ENCODE data around the gene CA10. TPM values are rescaled to one million over a fixed set of nuclear protein-coding genes. Genes with fewer than 3 reads are reported as not detected.

The CA10 gene
- total and polyA plus RNA-seq, 2 donors = 0.24 to 2.2 TPM

DNA sequence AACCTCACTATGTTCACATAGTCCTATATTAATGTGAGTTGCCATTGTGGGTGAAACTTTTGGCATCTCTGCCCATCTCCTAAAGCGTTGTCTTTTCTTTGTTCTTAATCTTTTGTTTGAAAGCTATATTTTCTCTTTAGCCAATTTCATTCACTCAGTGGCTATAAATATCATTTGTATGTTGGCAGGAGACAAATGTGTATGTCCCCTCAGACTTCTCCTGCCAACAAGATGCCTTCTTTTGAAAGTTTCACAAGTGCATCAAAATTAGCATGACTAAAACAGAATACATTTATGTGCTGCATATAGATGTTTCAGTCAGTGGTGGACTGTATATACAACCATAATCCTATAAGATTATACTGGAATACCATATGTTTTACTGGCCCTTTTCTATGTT, 109.0 kb downstream of the CA10 start:
- 46% methylated on average over 1 of the region's 1 CpG for WGBS
- Histone ChIP-seq H3K36me3 (ENCODE audit: insufficient read depth) (no peaks in the 10 kb centered on the region), H3K4me1 (ENCODE audit: insufficient read depth) (no peaks in the 10 kb centered on the region), H3K27ac (ENCODE audit: low read depth) (no peak overlapping the region), H3K4me3 (ENCODE audit: low read depth, low read length) (no peak overlapping the region)
- DNase-seq (ENCODE audit: extremely low spot score) = no peak

DNA sequence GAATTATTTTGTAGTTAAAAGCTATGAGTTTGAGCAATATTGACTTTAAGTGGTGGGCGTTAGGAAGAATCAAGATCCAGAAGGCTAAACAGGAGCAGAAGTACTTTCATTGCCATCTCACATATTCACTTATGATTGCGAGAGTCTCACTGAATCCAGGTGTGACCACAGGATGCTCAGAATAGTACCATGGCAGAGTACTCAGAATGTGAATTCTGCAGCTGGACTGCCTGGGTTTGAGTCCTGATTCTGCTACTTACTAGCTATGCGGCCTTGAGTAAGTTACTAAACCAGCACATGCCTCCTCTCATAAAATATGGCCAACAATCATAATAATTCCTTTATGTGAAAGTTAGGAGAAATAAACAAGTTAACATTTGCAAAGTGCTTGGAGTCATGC, 109.5 kb downstream of the CA10 start:
- Histone ChIP-seq H3K4me3 (ENCODE audit: low read depth, low read length) (no peak overlapping the region), H3K36me3 (ENCODE audit: insufficient read depth) (no peaks in the 10 kb centered on the region), H3K4me1 (ENCODE audit: insufficient read depth) (no peaks in the 10 kb centered on the region), H3K27ac (ENCODE audit: low read depth) (no peak overlapping the region)
- DNase-seq (ENCODE audit: extremely low spot score) = no peak
- WGBS = 75% methylated on average over 3 of the region's 3 CpGs

DNA sequence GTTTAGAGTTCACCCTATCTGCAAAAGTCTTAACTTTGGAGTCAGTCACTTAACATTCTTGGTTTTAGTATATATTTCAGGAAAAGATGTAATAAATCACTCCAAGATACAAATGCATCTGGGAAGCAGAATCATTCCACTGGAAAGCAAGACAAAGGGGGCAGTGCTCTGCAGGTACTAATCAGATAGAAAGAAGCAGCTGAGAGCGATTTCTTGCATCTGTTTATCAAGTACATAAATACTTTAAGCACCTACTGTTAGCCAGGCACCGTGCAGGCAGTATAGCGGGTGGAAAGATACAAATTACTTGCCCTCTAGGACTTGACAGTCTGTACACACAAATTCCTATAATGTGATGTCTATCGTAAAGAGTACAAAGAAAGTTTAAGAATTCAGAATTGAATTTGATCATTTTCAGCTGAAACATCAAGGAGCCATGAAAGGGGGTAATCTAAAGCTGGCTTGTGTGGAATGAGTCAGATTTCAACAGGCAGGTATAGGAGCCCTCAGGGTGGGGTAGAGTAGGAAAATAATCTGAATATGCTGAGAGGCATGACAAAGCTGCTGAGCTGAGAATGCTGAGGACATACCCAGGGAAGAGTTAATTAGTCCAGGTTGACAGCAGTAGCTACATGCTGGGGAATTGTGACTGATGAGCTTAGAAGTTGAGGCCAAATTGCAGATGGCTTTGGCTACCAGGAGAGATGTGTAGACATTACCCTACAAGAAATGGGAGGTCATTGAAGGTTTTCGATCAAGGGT, 110.2 kb downstream of the CA10 start:
- no peak for DNase-seq (ENCODE audit: extremely low spot score)
- 67% methylated on average over 5 of the region's 5 CpGs for WGBS

DNA sequence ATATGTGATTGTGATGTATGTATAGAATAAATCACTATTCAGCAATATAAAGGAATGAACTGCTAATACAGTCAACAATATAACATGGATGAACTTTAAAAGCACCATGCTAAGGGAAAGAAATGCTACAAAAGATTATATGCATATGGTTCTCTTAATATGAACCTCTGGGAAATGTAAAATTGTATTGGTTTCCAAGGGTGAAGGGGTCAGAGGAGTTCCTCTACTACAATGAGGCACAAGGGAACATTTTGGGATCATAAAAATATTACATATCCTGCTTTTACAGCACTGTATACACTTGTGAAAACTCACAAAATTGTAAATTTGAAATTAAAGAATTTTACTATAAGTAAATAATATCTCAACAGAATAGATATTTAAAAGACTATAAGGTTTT, 111.4 kb downstream of the CA10 start:
- DNase-seq (ENCODE audit: extremely low spot score) = no peak
- H3K4me3 ChIP-seq (ENCODE audit: low read depth, low read length) = no peak overlapping the region
- no peaks in the 10 kb centered on the region for H3K36me3 ChIP-seq (ENCODE audit: insufficient read depth)
- H3K4me1 ChIP-seq (ENCODE audit: insufficient read depth) = no peaks in the 10 kb centered on the region
- H3K27ac ChIP-seq (ENCODE audit: low read depth) = no peak overlapping the region

More for the DNA sequence above, 110.2 kb downstream of the CA10 start:
- no peaks in the 10 kb centered on the region for H3K4me1 ChIP-seq (ENCODE audit: insufficient read depth)
- no peaks in the 10 kb centered on the region for H3K36me3 ChIP-seq (ENCODE audit: insufficient read depth)
- no peak overlapping the region for H3K27ac ChIP-seq (ENCODE audit: low read depth)
- H3K4me3 ChIP-seq (ENCODE audit: low read depth, low read length) = no peak overlapping the region

DNA sequence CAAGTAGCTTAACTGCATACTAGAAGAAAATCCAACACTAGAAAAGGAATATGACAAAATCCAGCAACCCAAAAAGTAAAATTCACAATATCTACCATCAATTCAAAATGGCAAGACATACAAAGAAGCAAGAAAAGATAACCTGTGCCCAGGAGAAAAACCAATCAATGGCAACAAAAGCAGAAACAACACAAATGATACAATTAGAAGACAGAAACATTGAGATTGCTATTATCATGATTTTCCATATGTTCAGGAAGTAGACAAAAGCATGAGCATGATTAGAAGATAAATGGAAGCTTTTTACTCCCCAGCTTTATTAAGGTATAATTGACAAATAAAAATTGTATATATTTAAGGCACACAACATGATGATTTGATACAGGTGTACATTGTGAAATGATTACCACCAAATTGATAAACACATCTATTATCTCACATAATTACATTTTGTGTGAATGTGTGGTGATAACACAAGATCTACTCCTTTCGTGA, 117.3 kb downstream of the CA10 start:
- Histone ChIP-seq H3K4me1 (ENCODE audit: insufficient read depth) (no peaks in the 10 kb centered on the region), H3K4me3 (ENCODE audit: low read depth, low read length) (no peak overlapping the region), H3K36me3 (ENCODE audit: insufficient read depth) (no peaks in the 10 kb centered on the region), H3K27ac (ENCODE audit: low read depth) (no peak overlapping the region)
- 97% methylated on average over 1 of the region's 1 CpG for WGBS
- no peak for DNase-seq (ENCODE audit: extremely low spot score)

DNA sequence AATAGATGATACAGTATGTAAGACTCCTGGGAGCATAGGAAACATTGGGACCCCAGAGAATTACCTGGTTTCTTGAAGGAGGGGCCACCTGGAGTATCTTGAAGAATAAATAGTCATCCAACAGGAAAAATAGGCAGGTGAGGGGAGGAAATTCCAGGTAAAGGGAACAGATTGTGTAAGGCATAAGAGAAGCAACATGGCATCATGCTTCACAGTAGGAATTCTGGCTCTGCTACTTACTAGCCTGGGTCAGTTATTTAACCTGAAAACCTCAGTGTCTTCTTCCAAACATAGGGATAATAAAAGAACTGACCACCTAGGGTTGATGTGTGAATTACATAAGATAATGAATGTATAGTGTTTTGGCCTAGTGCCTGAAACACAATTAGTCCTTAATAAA, 122.1 kb downstream of the CA10 start:
- H3K4me1 ChIP-seq (ENCODE audit: insufficient read depth) = no peaks in the 10 kb centered on the region
- DNase-seq (ENCODE audit: extremely low spot score) = no peak
- H3K36me3 ChIP-seq (ENCODE audit: insufficient read depth) = no peaks in the 10 kb centered on the region
- H3K4me3 ChIP-seq (ENCODE audit: low read depth, low read length) = no peak overlapping the region
- H3K27ac ChIP-seq (ENCODE audit: low read depth) = no peak overlapping the region

DNA sequence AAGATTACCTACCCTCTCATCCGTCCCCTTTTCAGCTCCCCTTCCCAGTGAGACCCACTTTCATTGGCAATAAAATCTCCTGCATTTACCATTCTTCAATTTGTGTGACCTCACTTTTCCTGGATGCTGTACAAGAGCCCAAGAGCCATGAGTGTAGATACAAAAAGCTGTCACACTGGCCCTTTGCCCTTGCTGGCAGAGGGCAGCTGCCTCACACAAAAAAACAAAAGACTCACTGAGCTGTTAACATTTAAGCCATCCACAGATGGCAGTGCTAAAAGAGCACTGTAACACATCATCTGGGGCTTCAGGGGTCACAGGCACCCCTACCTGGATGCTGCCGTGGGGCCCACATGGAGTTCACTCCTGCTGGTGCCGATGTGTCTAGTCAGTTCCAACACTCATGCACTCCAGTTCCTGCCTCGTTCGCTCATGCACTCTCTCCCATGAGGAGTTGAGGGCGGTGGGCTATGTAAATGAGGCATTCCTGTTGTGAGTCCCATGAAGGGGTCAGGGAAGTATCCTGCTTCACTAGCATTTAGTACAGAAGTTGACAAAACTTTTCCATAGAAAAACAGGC, 123.1 kb downstream of the CA10 start:
- Histone ChIP-seq H3K27ac (ENCODE audit: low read depth) (no peak overlapping the region), H3K36me3 (ENCODE audit: insufficient read depth) (no peaks in the 10 kb centered on the region), H3K4me3 (ENCODE audit: low read depth, low read length) (no peak overlapping the region), H3K4me1 (ENCODE audit: insufficient read depth) (no peaks in the 10 kb centered on the region)
- no peak for DNase-seq (ENCODE audit: extremely low spot score)
- 81% methylated on average over 6 of the region's 6 CpGs for WGBS

DNA sequence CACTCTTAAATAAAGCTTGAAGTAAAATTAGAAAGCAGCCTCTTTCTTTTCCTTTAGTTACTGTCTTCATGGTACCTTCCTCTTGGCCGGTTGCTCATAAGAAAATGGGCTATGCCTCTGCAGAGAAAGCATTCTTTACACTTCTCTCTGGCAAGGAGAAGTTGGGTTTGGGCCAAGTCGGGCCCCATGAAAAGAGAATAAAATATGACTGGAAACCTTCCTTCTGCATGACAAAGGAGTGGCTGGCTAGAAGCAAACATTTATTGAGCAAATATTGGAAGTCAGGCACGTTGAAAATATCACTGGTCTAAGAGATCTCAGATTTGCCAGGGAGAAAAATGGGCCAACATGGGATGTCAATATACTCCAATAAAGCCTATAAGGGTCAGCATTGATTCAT, 126.1 kb downstream of the CA10 start:
- WGBS = 64% methylated on average over 3 of the region's 3 CpGs
- DNase-seq (ENCODE audit: extremely low spot score) = no peak
- H3K4me3 ChIP-seq (ENCODE audit: low read depth, low read length) = no peak overlapping the region

DNA sequence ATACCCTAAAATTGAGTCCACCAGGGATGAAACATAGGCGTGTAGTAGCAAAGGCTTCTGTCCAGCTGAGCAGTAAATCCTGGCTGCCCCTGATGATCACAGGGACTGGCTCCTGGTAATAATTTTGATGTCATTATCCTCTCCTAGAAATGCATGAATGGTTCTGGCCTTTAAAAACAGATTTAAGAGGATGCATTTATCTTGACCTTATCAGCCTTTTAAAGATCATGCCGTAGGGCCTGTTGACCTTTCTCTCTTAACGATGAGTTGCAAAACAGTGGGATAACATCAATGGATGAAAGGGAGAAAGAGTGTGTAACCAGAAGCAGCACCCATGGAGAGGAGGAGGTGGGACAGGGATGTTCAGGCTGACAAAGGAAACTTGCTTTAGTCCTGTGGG, 128.5 kb downstream of the CA10 start:
- 45% methylated on average over 3 of the region's 3 CpGs for WGBS
- peak; percentile 6 for DNase-seq (ENCODE audit: extremely low spot score)

More for the DNA sequence above, 126.1 kb downstream of the CA10 start:
- Histone ChIP-seq H3K36me3 (ENCODE audit: insufficient read depth) (no peaks in the 10 kb centered on the region), H3K4me1 (ENCODE audit: insufficient read depth) (no peaks in the 10 kb centered on the region), H3K27ac (ENCODE audit: low read depth) (no peak overlapping the region)

DNA sequence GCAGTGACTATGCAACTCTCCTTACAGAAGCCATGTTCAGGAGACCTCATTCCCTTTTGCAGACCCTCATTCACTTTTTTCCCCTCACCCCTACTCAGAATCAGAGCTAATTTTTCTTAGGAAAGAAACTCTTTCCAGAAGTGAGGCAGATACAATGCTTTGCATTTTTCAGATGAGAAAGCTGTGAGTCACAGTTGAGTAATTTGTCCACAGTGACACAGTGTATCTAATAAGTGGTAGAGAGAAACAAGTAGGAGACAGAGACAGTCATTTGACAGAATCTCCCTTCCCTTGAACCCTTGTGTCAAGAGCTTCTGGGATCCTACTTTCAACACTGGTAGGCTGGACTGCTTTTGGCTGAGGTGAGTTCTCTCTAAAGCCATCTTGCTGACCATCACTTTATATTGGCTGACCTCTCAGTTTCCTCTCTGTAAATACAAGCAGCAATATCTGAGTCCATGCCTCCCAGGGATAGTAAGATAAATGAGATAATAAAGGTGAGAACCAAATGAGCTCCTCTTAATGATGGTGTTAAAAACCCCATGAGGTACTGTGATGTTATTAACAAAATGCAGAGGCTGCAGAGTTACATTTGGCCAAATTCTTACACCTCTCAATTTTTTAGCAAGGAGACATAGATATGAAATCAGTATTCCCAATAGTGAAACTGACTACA, 130.8 kb downstream of the CA10 start:
- Histone ChIP-seq H3K36me3 (ENCODE audit: insufficient read depth) (no peaks in the 10 kb centered on the region), H3K27ac (ENCODE audit: low read depth) (no peak overlapping the region), H3K4me1 (ENCODE audit: insufficient read depth) (no peaks in the 10 kb centered on the region), H3K4me3 (ENCODE audit: low read depth, low read length) (no peak overlapping the region)
- no peak for DNase-seq (ENCODE audit: extremely low spot score)

More for the DNA sequence above, 128.5 kb downstream of the CA10 start:
- Histone ChIP-seq H3K36me3 (ENCODE audit: insufficient read depth) (no peaks in the 10 kb centered on the region), H3K27ac (ENCODE audit: low read depth) (no peak overlapping the region), H3K4me1 (ENCODE audit: insufficient read depth) (no peaks in the 10 kb centered on the region), H3K4me3 (ENCODE audit: low read depth, low read length) (no peak overlapping the region)

DNA sequence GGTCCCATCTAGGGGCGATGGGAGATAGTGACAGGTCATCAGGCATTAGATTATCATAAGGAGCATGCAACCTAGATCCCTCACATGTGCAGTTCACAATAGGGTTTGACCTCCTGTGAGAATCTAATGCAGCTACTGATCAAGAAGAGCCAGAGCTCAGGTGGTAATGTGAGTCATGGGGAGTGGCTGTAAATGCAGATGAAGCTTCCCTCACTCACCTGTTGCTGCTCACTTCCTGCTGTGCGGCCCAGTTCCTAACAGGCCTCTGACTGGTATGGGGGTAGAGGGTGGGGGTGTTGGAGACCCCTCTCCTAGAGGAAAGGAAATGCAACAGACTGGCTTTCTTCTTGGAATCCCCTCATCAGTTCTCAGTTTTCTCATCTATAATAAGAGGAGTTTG, 131.4 kb downstream of the CA10 start:
- H3K36me3 ChIP-seq (ENCODE audit: insufficient read depth) = no peaks in the 10 kb centered on the region
- DNase-seq (ENCODE audit: extremely low spot score) = no peak
- H3K27ac ChIP-seq (ENCODE audit: low read depth) = no peak overlapping the region
- no peak overlapping the region for H3K4me3 ChIP-seq (ENCODE audit: low read depth, low read length)
- no peaks in the 10 kb centered on the region for H3K4me1 ChIP-seq (ENCODE audit: insufficient read depth)
- WGBS = 92% methylated on average over 2 of the region's 2 CpGs

DNA sequence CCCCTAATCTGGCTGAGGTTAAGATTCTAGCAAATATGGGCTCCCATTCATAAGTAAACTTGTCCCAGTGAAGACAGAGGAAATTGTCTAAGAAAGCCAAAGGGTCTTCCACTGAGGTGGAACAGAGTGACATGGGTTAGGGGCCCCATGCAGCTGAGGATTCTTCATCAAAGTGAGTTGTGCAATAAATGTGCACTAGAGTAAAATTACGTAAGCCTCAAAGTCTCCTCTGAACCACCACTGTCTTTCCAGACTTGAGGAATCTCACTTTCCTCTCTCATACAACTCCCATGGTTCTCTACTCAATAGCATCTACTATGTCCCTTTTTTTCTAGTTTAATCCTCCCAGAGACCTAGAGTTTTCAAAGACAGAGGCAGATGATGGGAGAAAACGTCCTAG, 132.4 kb downstream of the CA10 start:
- Histone ChIP-seq H3K36me3 (ENCODE audit: insufficient read depth) (no peaks in the 10 kb centered on the region), H3K4me3 (ENCODE audit: low read depth, low read length) (no peak overlapping the region), H3K4me1 (ENCODE audit: insufficient read depth) (no peaks in the 10 kb centered on the region), H3K27ac (ENCODE audit: low read depth) (no peak overlapping the region)
- WGBS = 87% methylated on average over 2 of the region's 2 CpGs
- no peak for DNase-seq (ENCODE audit: extremely low spot score)

DNA sequence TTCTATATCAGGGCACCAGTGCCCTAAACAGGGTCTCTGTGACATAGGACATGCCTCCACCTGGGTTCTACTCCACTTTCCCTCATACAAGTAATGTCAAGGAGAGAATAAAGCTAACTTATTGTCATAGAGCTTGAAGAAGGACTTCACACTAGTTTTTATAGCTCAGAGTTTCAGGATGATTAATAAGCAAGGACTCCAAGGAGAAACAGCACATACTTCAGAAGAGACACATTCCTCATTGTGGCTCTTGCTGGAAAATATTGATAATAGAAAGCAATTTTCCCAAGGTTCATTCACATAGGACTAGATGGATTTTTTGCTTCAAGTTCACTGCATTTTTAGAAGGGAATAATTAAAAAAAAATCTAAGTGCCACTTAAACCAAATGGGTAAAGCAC, 133.3 kb downstream of the CA10 start:
- H3K4me1 ChIP-seq (ENCODE audit: insufficient read depth) = no peaks in the 10 kb centered on the region
- H3K36me3 ChIP-seq (ENCODE audit: insufficient read depth) = no peaks in the 10 kb centered on the region
- no peak for DNase-seq (ENCODE audit: extremely low spot score)
- H3K27ac ChIP-seq (ENCODE audit: low read depth) = no peak overlapping the region
- H3K4me3 ChIP-seq (ENCODE audit: low read depth, low read length) = no peak overlapping the region

DNA sequence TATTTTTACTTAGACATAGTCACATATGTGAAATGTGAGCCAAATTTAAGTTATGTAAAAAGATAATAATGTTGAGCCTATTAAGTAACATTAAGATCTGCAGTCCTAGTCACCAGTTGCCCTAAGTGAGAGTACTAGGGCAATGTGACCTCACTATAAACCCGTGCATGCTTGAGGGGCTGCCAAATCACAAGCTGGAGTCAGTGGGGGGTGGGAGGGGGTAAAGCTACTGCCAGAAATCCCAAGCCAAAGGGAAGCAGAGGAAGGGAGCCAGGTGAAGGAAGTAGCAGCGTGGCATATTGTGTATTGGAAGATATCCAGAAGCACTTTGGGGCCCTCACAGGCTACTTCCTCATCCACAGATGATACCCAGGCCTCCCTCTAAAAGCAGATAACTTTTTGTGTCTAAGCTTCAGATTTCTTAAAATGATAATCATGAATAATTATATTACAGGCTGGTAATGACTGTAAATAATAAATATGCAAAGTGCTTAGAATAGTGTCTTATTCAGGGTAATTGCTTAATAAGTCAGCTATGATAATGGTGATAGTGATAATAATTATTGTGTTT, 134.1 kb downstream of the CA10 start:
- no peak for DNase-seq (ENCODE audit: extremely low spot score)
- H3K27ac ChIP-seq (ENCODE audit: low read depth) = no peak overlapping the region
- WGBS = 35% methylated on average over 2 of the region's 2 CpGs

More for the DNA sequence above, 134.1 kb downstream of the CA10 start:
- H3K4me1 ChIP-seq (ENCODE audit: insufficient read depth) = no peaks in the 10 kb centered on the region
- H3K4me3 ChIP-seq (ENCODE audit: low read depth, low read length) = no peak overlapping the region
- no peaks in the 10 kb centered on the region for H3K36me3 ChIP-seq (ENCODE audit: insufficient read depth)

Data from urinary bladder (tissue), 4 donors.